ENCODE measurements around the gene NR2F1-AS1.

- TF ChIP-seq CTCF (IDR thresholded peaks at IDR 0.05; ENCODE audit: low read depth, low read length, missing input control) (no peak), GABPA (IDR thresholded peaks at IDR 0.05 in 1 of 2, conservative IDR thresholded peaks at IDR 0.05 in 1 of 2) (no peak), MAX (IDR thresholded peaks at IDR 0.05) (no peak), ZBTB33 (IDR thresholded peaks at IDR 0.05) (no peak), ATF3 (IDR thresholded peaks at IDR 0.05) (no peak), SP1 (IDR thresholded peaks at IDR 0.05) (no peak)
These were observed 4.9 kb upstream of the NR2F1-AS1 start for GRCh38 chr5:93585767-93586385.
